IMR-90 (cell line): ENCODE data around the gene CPEB1. TPM values are rescaled to one million over a fixed set of nuclear protein-coding genes. Genes with fewer than 3 reads are reported as not detected.

ENCODE experiments used
- ATAC-seq: fragments of 200-7000 bp; cut with Tn5 transposase; 2 replicates; pipeline ENCODE4 v1.9.1; 2020; ENCODE audit warnings: low read depth, mild to moderate bottlenecking, moderate library complexity
- BruUV-seq: library from RNA; stranded (reverse); fragments of 400-500 nt; replicated peaks from 2 replicates; lab custom pipeline; 2021; lab: Mats Ljungman, UMichigan
- CTCF ChIA-PET: fragments of 300-600 bp; formaldehyde crosslinking; extraction: SDS; loops from one replicate; lab custom pipeline; 2021; ENCODE audit warnings: antibody characterized with exemption; lab: Yijun Ruan, JAX
- POLR2A ChIA-PET: fragments of 300-600 bp; sonication (Branson Sonifier 250); formaldehyde crosslinking; loops from one replicate; lab custom pipeline; 2022; ENCODE audit warnings: antibody characterized with exemption; ENCODE audit not compliant: unreplicated experiment; lab: Charles Lee
- DNase-seq: peaks from one replicate; pipeline ENCODE4 v3.0.0; 2013
- H2AFZ ChIP-seq: replicated peaks from 2 replicates; pipeline ENCODE3; 2013; ENCODE audit warnings: low read length, mild to moderate bottlenecking; ENCODE audit not compliant: poor library complexity
- H2AK5ac ChIP-seq: 2 replicates; pipeline ENCODE4 v1.6.1; 2013; ENCODE audit warnings: low read depth, low read length, inconsistent platforms
- H2AK9ac ChIP-seq: replicated peaks from 2 replicates; pipeline ENCODE3; 2013; ENCODE audit warnings: mild to moderate bottlenecking, low read depth, low read length, moderate library complexity; ENCODE audit not compliant: poor library complexity
- H2BK120ac ChIP-seq: 2 replicates; pipeline ENCODE4 v1.6.1; 2013; ENCODE audit warnings: low read depth, low read length, inconsistent platforms
- H2BK15ac ChIP-seq: 3 replicates; pipeline ENCODE4 v1.6.1; 2013; ENCODE audit warnings: low read depth, low read length, inconsistent platforms
- H2BK20ac ChIP-seq: 2 replicates; pipeline ENCODE4 v1.6.1; 2013; ENCODE audit warnings: low read depth, mild to moderate bottlenecking, inconsistent platforms, low read length, moderate library complexity
- H2BK5ac ChIP-seq: 2 replicates; pipeline ENCODE4 v1.6.1; 2013; ENCODE audit warnings: mild to moderate bottlenecking, low read depth, low read length, inconsistent platforms; ENCODE audit not compliant: poor library complexity, severe bottlenecking
- H3K14ac ChIP-seq: replicated peaks from 2 replicates; pipeline ENCODE4 v1.6.1; 2013; ENCODE audit warnings: low read depth, low read length, inconsistent platforms
- H3K18ac ChIP-seq: 2 replicates; pipeline ENCODE4 v1.6.1; 2013; ENCODE audit warnings: low read depth, low read length, control low read depth
- H3K23ac ChIP-seq: 2 replicates; pipeline ENCODE4 v1.6.1; 2013; ENCODE audit warnings: low read depth, low read length, inconsistent platforms
- H3K27ac ChIP-seq: 2 replicates; pipeline ENCODE4 v1.5.1; 2013; ENCODE audit warnings: mild to moderate bottlenecking, control low read depth, low read length; ENCODE audit not compliant: insufficient read depth
- H3K27me3 ChIP-seq: 2 replicates; pipeline ENCODE4 v1.6.1; 2013; ENCODE audit warnings: low read length; ENCODE audit not compliant: control insufficient read depth, insufficient read depth
- H3K36me3 ChIP-seq: 2 replicates; pipeline ENCODE4 v1.6.1; 2013; ENCODE audit warnings: low read length, mixed read lengths; ENCODE audit not compliant: control insufficient read depth, insufficient read depth
- H3K4ac ChIP-seq: 2 replicates; pipeline ENCODE4 v1.6.1; 2013; ENCODE audit warnings: low read depth, low read length, inconsistent platforms
- H3K4me1 ChIP-seq: 2 replicates; pipeline ENCODE4 v1.6.1; 2013; ENCODE audit warnings: low read length, mixed read lengths; ENCODE audit not compliant: control insufficient read depth, insufficient read depth
- H3K4me2 ChIP-seq: 2 replicates; pipeline ENCODE4 v1.6.1; 2013; ENCODE audit warnings: low read depth, mild to moderate bottlenecking, control low read depth, low read length, moderate library complexity
- H3K4me3 ChIP-seq: 2 replicates; pipeline ENCODE4 v1.5.1; 2013; ENCODE audit warnings: low read depth, mild to moderate bottlenecking, control low read depth, low read length, moderate library complexity; ENCODE audit not compliant: insufficient read depth
- H3K56ac ChIP-seq: 2 replicates; pipeline ENCODE4 v1.6.1; 2013; ENCODE audit warnings: low read length, inconsistent platforms; ENCODE audit not compliant: insufficient read depth; ENCODE audit errors: extremely low read depth
- H3K79me1 ChIP-seq, 2 experiments: 2 replicates each; pipeline ENCODE4 v1.6.1; 2013; ENCODE audit warnings: low read length in 2 of 2, inconsistent platforms in 1 of 2, low read depth in 1 of 2
- H3K9ac ChIP-seq: 2 replicates; pipeline ENCODE4 v1.6.1; 2013; ENCODE audit warnings: low read depth, low read length, control low read depth
- H3K9me1 ChIP-seq: 2 replicates; pipeline ENCODE4 v1.6.1; 2013; ENCODE audit warnings: low read length, inconsistent platforms; ENCODE audit not compliant: insufficient read depth
- H3K9me3 ChIP-seq: 2 replicates; pipeline ENCODE4 v1.6.1; 2013; ENCODE audit warnings: low read length; ENCODE audit not compliant: control insufficient read depth, insufficient read depth
- H4K20me1 ChIP-seq: 2 replicates; pipeline ENCODE4 v1.6.1; 2013; ENCODE audit warnings: low read length, inconsistent platforms; ENCODE audit not compliant: insufficient read depth
- H4K5ac ChIP-seq: 2 replicates; pipeline ENCODE4 v1.6.1; 2013; ENCODE audit warnings: mild to moderate bottlenecking, low read depth, low read length, control low read depth
- H4K8ac ChIP-seq, 2 experiments: 2 replicates each; pipeline ENCODE4 v1.6.1; 2013; ENCODE audit warnings: low read depth in 2 of 2, low read length in 2 of 2, control low read depth in 1 of 2, inconsistent platforms in 1 of 2
- H4K91ac ChIP-seq: 2 replicates; pipeline ENCODE4 v1.6.1; 2013; ENCODE audit warnings: low read depth, low read length, inconsistent platforms; ENCODE audit not compliant: insufficient read depth
- CEBPB ChIP-seq: IDR thresholded peaks from 2 replicates; pipeline ENCODE4 v1.6.1; 2012; ENCODE audit warnings: low read depth, low read length, improper control_type of control experiment
- CTCF ChIP-seq: conservative IDR thresholded peaks from 2 replicates; pipeline ENCODE4 v1.5.1; 2012; ENCODE audit warnings: mild to moderate bottlenecking, low read depth, low read length, improper control_type of control experiment
- MAZ ChIP-seq: IDR thresholded peaks from 2 replicates; pipeline ENCODE4 v1.6.1; 2012; ENCODE audit warnings: low read depth, mild to moderate bottlenecking, low read length, improper control_type of control experiment, moderate library complexity, borderline replicate concordance
- MXI1 ChIP-seq: IDR thresholded peaks from 2 replicates; pipeline ENCODE4 v1.6.1; 2012; ENCODE audit warnings: low read depth, mild to moderate bottlenecking, low read length, moderate library complexity, borderline replicate concordance
- NFE2L2 ChIP-seq: fragments of 150-350 bp; IDR thresholded peaks from 2 replicates; pipeline ENCODE4 v1.6.1; 2016; ENCODE audit warnings: low read depth, mild to moderate bottlenecking, low read length
- POLR2A ChIP-seq: IDR thresholded peaks from 2 replicates; pipeline ENCODE4 v1.6.1; 2012; ENCODE audit warnings: mild to moderate bottlenecking, low read depth, low read length
- WGBS, 2 experiments: methylation state at CpG; one replicate each; pipeline versions ENCODE4 v1.1.5 to v1.1.7; 2013; ENCODE audit warnings: missing lambda C conversion rate in 2 of 2; ENCODE audit not compliant: insufficient read length in 1 of 2; ENCODE audit errors: extremely low coverage in 2 of 2; 5-methylcytosine and 5-hydroxymethylcytosine counted together
- dilution Hi-C: fragments of 300-500 bp; cut with HindIII; formaldehyde crosslinking; loops from one replicate; pipeline ENCODE4 v1.14.3; 2018; ENCODE audit warnings: low sequenced_read_pairs; ENCODE audit not compliant: unreplicated experiment
- in situ Hi-C: fragments of 300-500 bp; cut with MboI; formaldehyde crosslinking; loops from 3 replicates; pipeline ENCODE4 v1.14.3; 2019; ENCODE audit warnings: low sequenced_read_pairs, inconsistent platforms, mixed read lengths
- intact Hi-C: fragments of 100-400 bp; cut with micrococcal nuclease; formaldehyde crosslinking; loops from 2 replicates; pipeline ENCODE4 v1.10.0; 2022
- polyA plus RNA-seq, 3 experiments: library from polyadenylated mRNA; depleted of rRNA; stranded (reverse); fragments of >200 nt; gene quantifications; 2 replicates each; pipeline ENCODE4 v1.2.3, GENCODE V29; 2012; ENCODE audit warnings: low replicate concordance in 1 of 3
- total RNA-seq: library from RNA; depleted of rRNA; stranded (reverse); fragments of >200 nt; gene quantifications from 2 replicates; pipeline ENCODE4 v1.2.3, GENCODE V29; 2012
- TF ChIP-seq, protein P1 (sequence below): fragments of 150-350 bp; IDR thresholded peaks from 2 replicates; pipeline ENCODE4 v1.6.1; 2017; ENCODE audit warnings: mild to moderate bottlenecking, antibody characterized with exemption, low read length, low read depth
- TF ChIP-seq, protein P2 (sequence below): fragments of 150-350 bp; IDR thresholded peaks from 2 replicates; pipeline ENCODE4 v1.6.1; 2016; ENCODE audit warnings: low read depth, mild to moderate bottlenecking, low read length, moderate library complexity, borderline replicate concordance

The CPEB1 gene
- total and polyA plus RNA-seq, 2 of the 4 experiments (the other 2 are of a cell fraction), result 8.9 to 12.5 TPM

GRCh38 chr15:82553846-82554245, 93.3 kb downstream of the CPEB1 start:
- no peaks in the 10 kb centered on the region for H3K79me1 ChIP-seq
- no peak overlapping the region for H3K23ac ChIP-seq
- H4K91ac ChIP-seq, result no peak overlapping the region
- no TSS peak for BruUV-seq
- H3K4ac ChIP-seq, result no peak overlapping the region
- no peak overlapping the region for H2BK5ac ChIP-seq
- H2BK120ac ChIP-seq, result no peak overlapping the region
- ChIA-PET POLR2A (no interaction called here), CTCF (no interaction called here)
- TF ChIP-seq MXI1, result no peak
- TF ChIP-seq POLR2A, result no peak
- TF ChIP-seq, protein P1, sequence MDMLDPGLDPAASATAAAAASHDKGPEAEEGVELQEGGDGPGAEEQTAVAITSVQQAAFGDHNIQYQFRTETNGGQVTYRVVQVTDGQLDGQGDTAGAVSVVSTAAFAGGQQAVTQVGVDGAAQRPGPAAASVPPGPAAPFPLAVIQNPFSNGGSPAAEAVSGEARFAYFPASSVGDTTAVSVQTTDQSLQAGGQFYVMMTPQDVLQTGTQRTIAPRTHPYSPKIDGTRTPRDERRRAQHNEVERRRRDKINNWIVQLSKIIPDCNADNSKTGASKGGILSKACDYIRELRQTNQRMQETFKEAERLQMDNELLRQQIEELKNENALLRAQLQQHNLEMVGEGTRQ, result no peak
- TF ChIP-seq, protein P2, sequence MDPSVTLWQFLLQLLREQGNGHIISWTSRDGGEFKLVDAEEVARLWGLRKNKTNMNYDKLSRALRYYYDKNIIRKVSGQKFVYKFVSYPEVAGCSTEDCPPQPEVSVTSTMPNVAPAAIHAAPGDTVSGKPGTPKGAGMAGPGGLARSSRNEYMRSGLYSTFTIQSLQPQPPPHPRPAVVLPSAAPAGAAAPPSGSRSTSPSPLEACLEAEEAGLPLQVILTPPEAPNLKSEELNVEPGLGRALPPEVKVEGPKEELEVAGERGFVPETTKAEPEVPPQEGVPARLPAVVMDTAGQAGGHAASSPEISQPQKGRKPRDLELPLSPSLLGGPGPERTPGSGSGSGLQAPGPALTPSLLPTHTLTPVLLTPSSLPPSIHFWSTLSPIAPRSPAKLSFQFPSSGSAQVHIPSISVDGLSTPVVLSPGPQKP, result no peak
- TF ChIP-seq NFE2L2, result no peak
- no peak for TF ChIP-seq MAZ
- TF ChIP-seq CTCF, result no peak
- no peak for TF ChIP-seq CEBPB
- no peak overlapping the region for H4K5ac ChIP-seq
- no peak overlapping the region for H2BK15ac ChIP-seq
- no peak overlapping the region for H4K8ac ChIP-seq
- no peak for ATAC-seq
- no peak for DNase-seq
- H3K56ac ChIP-seq, result no peak overlapping the region
- in situ Hi-C loops (no loop called here), intact Hi-C loops (no loop called here), dilution Hi-C loops (no loop called here)
- H3K4me1 ChIP-seq, result no peaks in the 10 kb centered on the region
- H3K9me1 ChIP-seq, result no peaks in the 10 kb centered on the region; the same call in 1 of the 2 replicates
- no CpG with 5 or more reads among the region's 1 CpG for WGBS, 2 experiments
- no peaks in the 10 kb centered on the region for H4K20me1 ChIP-seq
- H3K14ac ChIP-seq, result no peak overlapping the region
- no peak overlapping the region for H2AK5ac ChIP-seq
- no peak overlapping the region for H3K18ac ChIP-seq
- H2BK20ac ChIP-seq, result no peak overlapping the region
- H2AK9ac ChIP-seq, result no peak overlapping the region
- no peak overlapping the region for H3K27ac ChIP-seq
- H3K36me3 ChIP-seq, result peaks cover 2% of the 10 kb centered on the region
- no peak overlapping the region for H3K4me2 ChIP-seq
- no peak overlapping the region for H3K4me3 ChIP-seq
- no peak overlapping the region for H2AFZ ChIP-seq
- no peaks in the 10 kb centered on the region for H3K9me3 ChIP-seq
- no peak overlapping the region for H3K9ac ChIP-seq
- no peaks in the 10 kb centered on the region for H3K27me3 ChIP-seq
